Right lobe of liver (tissue), 4 donors: ENCODE results near the gene DSCAML1.

Source experiments
- POLR2A ChIP-seq: fragments of 450-650 bp; IDR thresholded peaks from one replicate; pipeline ENCODE4 v1.6.1; 2017; ENCODE audit warnings: antibody characterized with exemption, mild to moderate bottlenecking
- TF ChIP-seq, protein P1 (sequence below), 4 donors: fragments of 200-600 bp in 3 of 4; fragments of 450-650 bp in 1 of 4; IDR thresholded peaks; one replicate each; pipeline versions ENCODE4 v1.5.1 to v1.8.0; 2016 to 2022; ENCODE audit warnings: antibody characterized with exemption in 4 of 4, mild to moderate bottlenecking in 2 of 4
- donor health status: DM: no; HTN: no; CAD: no.
- donor health status: DM: no; HTN: no; CAD: no.
- donor health status: DM: no; HTN: yes; CAD: no.

DNA sequence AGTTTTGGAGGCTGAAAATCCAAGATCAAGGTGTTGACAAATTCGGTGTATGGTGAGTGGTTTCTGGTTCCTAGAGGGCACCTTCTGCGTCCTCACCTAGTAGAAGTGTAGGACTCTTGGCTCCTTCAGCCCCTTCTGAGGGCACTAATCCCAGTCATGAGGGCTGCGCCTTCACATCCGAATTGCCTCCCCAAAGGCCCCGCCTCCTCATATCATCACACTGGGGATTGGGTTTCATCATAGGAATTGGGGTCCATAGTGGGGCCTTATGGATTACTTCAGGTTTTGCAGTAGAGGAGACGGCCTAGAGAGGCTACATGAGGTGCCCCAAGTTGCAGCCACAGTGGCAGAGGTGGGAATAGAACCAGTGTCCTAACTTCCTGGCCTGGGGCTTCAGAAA is 382.3 kb downstream of the DSCAML1 start:
- no peak for TF ChIP-seq POLR2A
- TF ChIP-seq, protein P1, sequence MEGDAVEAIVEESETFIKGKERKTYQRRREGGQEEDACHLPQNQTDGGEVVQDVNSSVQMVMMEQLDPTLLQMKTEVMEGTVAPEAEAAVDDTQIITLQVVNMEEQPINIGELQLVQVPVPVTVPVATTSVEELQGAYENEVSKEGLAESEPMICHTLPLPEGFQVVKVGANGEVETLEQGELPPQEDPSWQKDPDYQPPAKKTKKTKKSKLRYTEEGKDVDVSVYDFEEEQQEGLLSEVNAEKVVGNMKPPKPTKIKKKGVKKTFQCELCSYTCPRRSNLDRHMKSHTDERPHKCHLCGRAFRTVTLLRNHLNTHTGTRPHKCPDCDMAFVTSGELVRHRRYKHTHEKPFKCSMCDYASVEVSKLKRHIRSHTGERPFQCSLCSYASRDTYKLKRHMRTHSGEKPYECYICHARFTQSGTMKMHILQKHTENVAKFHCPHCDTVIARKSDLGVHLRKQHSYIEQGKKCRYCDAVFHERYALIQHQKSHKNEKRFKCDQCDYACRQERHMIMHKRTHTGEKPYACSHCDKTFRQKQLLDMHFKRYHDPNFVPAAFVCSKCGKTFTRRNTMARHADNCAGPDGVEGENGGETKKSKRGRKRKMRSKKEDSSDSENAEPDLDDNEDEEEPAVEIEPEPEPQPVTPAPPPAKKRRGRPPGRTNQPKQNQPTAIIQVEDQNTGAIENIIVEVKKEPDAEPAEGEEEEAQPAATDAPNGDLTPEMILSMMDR (IDR thresholded peaks at IDR 0.05), result no peak
